CD4-positive, alpha-beta T cell treated with Interferon alpha-2 for 1 hour (primary cell): ENCODE results near the gene TIGD6.

ENCODE experiments used
- DNase-seq, 2 donors: peaks; one replicate each; pipeline ENCODE4 v3.0.0-alpha.2; 2020 to 2022

The TIGD6 gene

DNA sequence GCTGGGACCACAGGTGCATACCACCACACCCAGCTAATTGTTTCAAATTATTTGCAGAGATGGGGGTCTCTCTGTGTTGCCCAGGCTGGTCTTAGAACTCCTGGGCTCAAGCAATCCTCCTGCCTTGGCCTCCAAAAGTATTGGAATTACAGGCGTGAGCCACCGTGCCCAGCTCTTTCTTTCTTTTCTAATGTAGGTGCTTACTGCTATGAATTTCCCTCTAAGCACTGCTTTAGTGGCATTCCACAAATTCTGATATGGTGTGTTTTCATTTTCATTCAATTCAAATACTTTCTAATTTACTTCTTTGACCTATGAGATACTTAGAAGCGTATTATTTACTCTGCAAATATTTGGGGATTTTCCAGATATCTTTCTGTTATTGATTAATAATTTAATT lies 15.0 kb upstream of the TIGD6 start:
- no peak for DNase-seq

DNA sequence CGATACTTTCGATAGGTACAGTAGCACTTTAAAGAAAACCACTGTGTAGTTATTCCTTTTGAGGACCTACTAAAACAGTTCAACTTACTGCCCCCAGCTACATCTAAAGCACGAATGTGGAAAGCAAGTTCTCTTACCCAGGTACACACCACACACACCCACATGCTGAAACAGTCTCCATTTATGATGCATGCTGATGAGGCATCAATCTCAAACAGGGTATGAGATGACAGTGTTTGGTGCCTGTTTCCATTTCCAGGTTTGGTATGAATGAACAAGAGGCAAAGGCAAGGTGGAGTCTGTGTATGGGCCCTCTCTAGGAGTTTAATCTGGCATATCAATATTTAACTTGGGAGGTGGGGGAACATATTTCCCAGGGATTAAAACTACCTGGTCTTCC lies 14.0 kb upstream of the TIGD6 start:
- no peak for DNase-seq

DNA sequence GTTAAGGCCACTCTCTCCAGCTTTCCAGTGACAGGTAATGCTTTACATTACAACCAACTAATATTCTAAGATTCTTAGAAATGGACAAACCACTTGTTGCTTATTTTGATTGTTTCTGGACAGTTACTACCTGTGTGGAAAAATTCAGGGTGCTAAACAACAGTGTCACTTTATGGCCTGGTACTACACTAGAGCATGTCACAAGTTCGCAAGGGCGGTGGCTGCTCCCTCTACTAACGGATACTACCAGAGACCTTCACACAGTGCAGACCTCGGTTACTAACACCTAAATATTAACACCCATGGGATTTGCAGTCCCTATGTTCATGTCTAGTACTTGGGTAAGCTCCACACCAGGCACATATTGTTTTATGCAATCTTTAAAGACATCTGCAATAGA lies 13.5 kb upstream of the TIGD6 start:
- no peak for DNase-seq

DNA sequence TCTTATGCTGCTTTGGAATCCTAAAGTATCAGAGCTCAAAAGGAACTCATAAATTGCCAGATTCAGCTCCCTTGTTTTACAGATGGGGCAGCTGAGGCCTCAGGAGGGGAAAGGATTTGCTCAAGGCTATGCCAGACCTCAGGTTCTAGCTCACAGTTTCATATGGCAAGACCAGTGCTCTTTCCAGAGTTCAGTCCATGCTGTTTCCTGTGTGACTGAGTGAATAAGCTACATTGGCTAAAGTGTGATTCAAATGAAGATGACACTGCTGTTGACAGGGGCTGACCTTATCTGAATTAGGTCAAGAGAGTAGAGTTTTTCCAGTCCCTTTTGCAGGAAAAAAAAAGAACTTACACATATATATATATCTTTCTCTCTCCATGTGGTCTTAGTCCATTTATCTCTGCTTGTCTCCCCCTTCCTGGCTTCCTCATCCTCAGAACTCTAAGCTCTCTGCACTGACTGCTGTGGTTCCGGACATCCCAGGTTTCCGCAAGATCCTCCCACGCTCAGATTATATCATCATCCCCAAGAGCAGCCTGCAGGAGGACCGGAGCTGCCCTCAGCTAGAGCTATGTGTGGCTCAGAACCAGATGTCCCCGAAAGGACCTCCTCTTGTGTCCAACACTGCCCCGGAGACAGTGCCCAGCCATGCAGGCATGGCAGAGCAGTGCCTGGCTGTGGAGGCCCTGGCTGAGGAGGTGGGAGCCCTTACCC lies 9.4 kb upstream of the TIGD6 start:
- no peak for DNase-seq

DNA sequence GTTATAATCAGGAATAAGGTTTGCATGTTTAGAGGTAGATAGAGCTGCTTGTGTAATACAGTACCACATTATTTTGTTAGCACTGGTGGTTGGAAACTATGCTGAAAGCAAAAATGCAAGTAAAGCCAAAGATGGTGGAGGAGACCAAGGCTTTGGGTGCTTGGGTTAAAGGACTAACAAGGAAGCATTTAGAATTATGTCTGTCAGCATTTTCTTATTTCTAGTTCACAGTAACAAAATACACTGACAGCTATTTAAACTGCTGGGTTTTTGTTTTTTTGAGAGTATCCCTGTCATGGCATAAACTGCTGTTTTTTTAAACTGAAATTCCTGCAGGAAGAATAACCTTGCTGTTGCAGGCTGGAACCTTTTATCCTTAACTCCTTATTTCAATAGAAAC lies 6.6 kb upstream of the TIGD6 start:
- no peak for DNase-seq

DNA sequence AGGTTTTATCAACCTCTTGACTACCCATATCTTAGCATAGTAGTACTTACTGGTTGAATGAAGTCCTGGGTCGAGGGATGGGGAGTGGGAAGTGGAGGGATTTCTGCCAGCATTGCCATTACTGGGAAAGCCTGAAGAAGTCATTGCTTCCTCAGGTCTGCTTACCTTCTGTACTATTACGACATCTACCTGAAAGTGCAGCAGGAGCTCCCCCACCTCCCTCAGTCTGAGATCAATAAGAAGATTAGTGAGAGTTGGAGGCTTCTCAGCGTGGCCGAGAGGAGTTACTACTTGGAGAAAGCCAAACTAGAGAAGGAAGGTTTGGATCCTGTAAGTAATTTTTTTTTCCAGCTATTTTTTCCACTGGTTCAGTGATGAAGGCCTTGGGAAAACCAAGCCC lies 5.9 kb upstream of the TIGD6 start:
- no peak for DNase-seq

DNA sequence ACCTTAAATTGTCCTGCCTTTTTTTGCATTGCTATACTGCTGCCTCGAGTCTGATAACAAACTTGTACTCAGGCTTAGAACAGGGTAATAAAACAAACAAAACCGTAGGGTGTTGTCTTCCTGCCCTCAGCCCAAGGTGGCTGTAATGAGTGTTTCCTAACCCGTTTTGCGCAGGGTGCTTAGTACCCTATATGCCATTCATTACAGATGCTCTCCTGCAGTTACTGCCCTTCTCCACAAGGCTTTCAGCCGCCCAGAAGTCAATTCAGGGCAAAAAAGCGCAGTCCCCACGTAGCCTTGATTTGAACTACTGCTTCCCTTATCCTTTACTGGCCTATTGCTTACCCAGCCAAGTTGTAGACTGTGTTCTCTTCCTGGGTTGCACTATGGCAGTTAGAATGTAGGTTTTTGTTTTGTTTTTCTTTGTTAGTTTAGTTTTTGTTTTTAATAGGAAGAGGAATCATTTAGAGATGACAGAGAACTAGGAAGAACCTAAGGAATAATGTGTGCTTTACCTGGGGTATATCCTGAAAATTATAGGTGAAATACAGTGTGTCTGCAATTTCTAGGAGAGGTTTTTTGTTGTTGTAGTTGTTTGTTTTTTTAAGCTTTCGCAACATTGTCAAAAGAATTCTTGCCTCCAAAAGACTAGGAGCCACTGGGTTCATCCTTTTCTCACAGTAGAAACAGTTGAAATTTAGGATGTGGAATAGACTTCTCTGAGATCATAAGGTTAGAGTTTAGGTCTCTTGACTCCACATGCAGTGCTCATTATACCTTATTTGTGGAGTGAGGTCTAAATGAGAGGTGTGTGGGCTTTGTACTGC lies 1.4 kb upstream of the TIGD6 start:
- peak; percentile 69 to 79 for DNase-seq

DNA sequence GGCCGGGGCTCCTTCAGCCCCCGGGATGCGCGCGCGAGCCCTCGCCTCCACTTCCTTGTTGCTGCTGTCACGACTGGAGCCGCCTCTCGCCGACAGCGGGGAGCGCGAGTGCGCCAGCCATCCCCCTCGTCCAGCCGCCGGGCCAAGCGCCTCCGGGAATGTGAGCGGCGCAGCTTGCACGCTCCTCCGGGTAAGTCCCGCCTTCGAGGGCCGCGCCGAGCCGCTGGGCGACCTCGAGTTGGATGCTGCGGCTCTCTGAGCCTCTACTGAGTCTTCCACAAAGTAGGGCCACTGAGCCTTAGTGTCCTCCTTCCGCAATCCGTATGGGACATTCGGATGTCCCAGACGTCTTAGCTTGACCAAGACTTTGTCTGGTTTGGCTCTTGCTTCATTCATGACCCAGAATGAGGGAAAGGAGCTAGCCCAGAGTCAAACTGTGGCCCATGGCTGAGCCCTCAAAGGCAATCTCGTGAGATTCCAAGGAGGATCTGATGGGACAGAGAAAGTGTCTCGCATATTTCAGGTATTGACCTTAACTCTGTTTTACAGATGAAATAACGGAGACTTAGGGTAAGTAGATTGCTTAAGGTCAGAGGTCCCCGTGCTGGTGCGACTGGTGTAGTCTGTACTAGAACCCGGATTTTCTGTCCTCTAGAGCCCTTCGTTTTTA lies 671 bp upstream of the TIGD6 start:
- peak; percentile 13 to 41 for DNase-seq

DNA sequence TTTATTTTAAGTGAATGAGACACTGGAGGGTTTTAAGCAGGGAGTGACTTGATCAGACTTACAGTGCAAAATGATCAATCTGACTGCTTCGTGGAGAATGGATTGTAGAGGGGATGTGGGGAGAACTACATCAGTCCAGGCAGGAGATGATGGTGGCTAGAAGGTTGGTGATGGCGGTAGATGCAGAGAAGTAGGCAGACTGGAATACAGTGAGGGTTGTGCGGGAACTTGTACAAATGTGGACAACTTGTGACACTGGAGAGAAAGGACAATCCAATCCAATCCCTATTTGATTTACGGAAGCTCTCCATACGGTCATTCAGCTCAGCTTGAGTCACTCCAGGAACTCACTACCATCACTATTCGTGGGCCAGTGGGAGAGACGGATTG lies 593 bp downstream of the TIGD6 start:
- peak in 1 of 2 donors; percentile 6 for DNase-seq

DNA sequence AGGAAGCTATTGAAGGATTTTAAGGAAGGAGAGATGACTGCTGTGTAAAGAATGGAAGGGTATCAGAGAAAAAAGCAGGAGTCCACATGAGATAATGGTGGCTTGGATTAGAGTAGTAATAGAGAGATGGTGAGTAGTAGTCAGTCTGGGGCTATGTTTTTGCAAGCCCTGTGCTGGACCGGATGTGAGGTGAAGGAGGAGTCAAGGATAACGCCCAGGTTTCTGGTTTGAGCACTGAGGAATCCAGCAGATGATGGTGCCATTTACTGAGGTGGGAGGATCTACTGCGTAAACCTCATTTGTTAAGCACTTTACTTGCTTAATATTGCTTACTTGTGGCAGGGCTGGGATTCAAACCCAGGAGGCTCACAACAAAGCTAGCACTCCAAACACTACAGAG lies 1.1 kb downstream of the TIGD6 start:
- no peak for DNase-seq

DNA sequence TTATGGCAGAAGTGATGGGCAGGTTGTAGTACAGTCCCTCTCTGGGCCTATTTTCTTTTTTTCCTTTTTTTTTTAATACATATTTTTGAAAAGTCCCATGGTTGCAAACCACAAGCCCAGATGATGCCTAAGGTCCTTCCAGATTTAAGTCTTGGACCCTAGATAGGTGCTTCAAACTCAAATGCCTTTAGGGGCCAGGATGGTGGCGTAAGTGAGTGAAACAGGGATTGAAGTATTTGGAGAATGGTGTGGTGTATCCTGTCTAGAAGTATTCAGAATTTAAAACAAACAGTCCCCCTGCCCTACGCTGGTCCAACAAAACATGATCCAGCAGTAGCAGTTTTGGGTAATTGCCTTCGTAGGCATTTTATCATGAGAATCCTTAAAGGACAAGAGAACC lies 2.2 kb downstream of the TIGD6 start:
- DNase-seq, result no peak

DNA sequence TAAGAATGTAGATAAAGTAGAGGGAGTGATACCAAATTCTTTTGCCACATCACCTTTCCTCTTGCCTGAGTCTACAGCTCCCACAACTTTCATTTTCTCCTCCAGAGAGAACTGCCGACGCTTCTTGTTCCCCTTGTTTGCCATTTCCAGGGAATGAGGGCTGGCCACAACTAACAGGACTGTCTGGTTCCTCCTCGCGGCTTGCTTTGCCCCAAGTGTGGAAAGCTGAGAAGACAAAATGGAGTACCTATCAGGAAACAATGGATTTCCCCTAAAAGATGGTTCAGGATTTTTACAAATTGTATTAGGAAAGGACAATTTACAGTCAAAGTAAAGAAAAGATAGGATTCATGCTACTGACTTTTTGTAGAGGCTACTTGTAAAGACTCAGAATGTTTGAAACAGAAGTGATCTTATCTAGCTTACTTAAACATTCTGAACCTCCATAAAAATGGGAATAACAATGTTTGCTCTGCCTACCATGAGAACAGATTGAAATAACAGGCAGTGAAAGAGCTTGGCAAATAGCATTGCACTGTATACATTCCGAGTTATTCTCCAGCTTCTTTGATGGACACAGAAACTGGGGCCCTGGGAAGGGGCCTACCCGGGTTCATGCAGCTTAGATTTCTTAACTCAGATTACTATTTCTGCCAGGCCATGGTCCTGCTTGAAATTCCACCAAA lies 4.1 kb downstream of the TIGD6 start:
- DNase-seq, result no peak

DNA sequence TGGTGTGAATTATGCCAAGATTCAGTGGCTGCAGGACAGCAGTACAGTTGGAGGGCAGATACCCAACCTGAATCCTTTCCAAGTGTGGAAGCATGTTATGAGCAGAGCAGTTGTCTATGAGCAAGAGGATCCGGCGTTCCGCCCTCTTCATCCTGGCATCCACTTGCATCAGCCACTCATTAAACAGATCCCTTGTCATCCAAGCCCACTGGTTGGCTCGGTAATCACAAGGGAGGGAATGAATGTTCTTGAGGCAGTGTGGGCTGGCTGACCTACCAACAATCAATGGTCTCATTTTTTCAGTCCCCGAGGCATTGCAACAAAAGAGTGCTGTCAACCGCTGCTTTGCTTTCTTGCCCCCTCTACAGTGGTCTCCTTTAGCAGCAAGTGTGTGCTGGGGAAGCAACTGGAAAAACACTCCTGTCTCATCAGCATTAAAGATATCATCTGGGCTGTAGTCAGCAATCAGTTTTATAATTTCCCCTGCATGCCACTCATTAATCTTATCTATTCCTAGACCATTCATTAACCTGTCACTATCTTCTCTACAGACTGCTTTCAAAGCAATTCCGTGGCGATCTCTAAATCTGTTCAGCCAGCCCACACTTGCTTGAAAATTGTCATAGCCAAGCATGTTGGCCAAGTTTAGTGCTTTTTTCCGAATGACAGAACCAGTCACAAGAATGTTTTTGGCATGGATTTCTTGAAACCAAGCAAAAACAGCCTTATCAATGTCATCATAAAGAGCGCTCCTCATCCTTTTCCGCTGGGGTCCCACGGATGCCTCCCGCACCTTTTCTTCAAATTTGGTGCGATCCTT lies 4.9 kb downstream of the TIGD6 start:
- DNase-seq, result no peak

DNA sequence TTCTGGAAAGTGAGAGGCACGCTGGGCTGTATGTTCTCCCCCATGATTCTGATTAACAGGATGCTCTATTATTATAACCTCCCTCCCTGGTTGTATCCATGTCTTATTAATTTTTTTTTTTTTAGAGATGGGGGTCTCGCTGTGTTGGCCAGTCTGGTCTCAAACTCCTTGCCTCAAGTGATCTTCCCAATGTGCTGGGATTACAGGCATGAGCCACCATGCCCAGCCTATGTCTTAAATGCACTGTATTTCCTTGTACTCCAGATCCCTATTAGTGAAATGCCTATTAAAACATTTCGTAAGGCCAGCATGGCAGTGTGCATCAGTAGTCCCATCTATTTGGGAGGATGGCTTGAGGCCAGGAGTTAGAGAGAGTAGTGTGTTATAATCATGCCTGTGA lies 7.0 kb downstream of the TIGD6 start:
- DNase-seq, result no peak

DNA sequence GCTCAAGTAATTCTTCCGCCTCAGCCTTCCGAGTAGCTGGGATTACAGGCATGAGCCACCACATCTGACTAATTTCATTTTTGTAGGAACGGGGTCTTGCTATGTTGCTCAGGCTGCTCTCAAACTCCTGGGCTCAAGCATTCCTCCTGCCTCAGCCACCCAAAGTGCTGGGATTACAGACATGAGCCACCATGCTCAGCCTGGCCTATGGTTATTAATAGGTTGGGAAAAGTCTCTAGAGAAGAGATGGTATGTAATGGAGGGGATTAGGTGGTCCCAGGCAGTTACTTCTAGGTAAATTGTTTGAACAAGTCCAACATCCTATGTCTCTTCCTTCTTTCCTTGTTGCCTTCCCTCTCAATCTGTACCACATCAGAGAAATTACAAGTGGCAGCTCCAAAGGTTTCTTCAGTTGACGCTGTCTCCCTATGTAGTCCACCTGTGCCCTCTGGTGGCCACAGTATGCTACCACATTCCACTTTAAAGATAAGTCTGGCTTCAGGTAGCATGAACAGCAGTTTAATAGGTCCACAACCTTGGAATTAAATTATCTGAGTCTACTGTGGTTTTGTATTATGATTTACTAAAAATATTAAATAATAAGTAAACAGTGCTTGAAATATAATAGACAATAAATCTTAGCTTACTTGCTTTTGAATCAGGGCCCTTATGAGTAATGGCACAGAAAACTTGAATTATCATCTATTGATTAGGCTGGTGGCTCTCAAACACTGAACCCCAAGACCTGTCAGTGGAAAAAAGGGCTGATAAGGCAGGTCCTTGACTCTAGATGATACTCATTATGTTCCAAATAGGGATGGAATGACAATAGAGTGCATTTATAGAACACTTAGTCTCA lies 9.7 kb downstream of the TIGD6 start:
- DNase-seq, result peak; percentile 63 to 77

DNA sequence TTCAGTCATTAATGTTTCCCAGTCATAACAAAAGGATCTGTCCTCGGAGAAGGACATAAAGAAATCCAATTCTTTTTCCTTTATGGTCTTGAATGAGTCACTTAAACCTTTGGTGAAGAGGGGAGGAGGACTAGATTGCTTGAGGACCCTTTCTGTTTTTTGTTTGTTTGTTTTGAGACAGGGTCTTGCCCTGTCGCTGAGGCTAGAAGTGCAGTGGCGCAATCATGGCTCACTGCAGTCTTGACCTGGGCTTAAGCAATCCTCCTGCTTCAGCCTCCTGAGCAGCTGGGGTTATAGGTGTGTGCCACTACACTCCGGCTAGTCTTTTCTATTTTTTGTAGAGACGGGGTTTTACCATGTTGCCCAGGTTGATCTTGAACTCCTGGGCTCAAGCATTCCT lies 12.3 kb downstream of the TIGD6 start:
- no peak for DNase-seq

DNA sequence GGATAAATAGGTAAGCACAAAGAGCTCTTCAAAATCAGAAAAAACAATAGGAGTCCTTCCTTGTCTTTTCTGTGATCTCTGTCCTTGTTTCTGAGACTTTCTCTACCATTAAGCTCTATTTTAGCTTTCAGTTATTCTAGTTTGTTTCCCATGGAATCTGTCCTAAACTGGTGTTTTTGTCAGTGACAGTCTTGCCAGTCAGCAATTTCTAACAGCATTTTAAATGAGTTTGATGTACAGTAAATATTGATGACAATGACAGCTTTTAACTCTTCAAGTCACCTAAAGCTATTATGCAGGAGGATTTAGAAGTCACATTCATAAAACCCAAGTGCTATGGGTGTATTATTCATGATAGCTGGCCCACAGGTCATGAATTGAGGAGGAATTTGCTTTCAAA lies 17.9 kb downstream of the TIGD6 start:
- DNase-seq, result no peak

DNA sequence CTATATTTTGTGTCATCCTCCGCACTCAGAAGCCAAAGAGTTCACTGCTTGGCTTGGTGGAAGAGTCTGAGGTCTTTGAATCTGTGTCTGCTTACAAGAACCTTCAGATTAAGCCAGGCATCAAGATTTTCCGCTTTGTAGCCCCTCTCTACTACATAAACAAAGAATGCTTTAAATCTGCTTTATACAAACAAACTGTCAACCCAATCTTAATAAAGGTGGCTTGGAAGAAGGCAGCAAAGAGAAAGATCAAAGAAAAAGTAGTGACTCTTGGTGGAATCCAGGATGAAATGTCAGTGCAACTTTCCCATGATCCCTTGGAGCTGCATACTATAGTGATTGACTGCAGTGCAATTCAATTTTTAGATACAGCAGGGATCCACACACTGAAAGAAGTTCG lies 19.2 kb downstream of the TIGD6 start:
- DNase-seq, result no peak

DNA sequence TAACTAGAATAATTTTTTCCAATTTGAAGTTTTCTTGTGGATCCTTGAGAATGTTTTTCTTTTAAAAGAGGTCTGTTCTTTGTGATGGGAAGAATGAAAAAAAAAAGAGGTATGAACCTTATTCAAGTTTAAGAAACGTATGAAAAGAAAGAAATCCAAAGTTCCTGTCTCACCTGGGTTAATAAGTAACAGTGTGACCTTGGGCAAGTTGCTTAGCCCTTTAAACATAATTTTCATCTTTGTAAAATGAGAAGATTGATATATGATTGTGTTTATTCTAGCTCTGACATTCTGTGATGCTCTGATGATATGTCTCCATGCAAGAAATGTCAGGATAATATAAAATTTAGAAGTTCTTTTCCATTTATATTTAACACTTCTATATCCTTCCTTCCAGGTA lies 20.6 kb downstream of the TIGD6 start:
- DNase-seq, result no peak

DNA sequence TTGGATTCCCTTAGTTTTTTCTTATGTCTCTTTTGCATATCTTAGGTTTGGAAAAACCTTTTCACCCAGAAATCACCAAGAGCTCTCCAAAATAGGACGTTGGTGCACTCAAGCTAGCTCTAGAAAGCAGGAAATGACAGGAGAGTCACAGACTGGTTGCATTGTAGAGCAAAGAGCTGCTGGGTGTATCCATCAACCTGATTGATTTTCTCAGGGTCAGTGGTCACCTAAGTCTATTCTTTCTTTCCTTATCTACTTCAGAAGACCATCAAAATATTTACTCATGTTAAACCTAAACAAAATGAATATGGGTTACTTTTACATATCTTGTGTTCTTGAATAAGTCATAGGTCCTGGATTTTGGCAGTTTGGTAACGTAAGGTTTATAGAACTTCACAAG lies 25.0 kb downstream of the TIGD6 start:
- no peak for DNase-seq

DNA sequence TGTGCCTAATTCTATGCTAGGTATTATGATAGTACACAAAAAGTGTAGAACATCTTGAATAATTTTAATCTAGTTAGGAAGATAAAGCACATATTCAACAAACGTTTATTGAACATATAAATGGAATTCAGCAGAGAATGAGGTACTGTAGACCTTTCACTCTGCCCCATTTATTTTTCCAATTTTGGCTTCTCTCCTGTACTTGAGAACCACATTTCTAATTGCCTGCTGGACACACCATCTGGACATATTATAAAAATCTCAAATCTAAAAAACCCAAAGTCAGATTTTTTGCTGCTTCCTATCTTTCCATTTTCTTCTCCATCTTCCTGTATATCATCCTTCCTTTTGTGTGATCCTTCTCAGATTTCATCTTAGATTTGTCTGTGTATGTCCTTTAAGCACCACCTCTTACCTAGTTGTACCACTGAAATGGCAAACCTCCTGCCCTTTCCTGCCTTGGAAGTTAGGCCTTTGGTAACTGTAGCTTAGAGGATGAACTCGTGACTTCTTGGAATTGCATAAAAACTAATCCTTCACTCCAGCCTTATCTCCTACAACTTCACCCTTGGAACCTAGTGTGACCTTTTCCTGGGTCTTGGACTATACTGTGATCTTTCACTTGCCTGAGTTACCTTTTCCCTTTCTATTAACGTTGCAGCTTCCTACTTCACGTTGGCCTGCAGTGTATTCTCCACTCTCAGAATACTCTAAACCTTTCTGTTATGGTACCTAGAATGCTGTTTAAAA lies 31.1 kb downstream of the TIGD6 start:
- no peak for DNase-seq
